HepG2 (cell line): ENCODE results near the gene NDOR1. TPM values are rescaled to one million over a fixed set of nuclear protein-coding genes. Genes with fewer than 3 reads are reported as not detected.

ENCODE experiments used
- ESRRA ChIP-seq: sonication (generic); formaldehyde crosslinking; IDR thresholded peaks from 2 replicates; pipeline ENCODE4 v1.5.1; 2020; ENCODE audit warnings: mild to moderate bottlenecking, low read depth, missing genetic modification reagents
- FOXO1 ChIP-seq: sonication (generic); formaldehyde crosslinking; IDR thresholded peaks from 2 replicates; pipeline ENCODE4 v1.4.0; 2020; ENCODE audit warnings: missing genetic modification reagents
- GATA4 ChIP-seq: sonication (generic); IDR thresholded peaks from 2 replicates; pipeline ENCODE4 v1.6.1; 2016; ENCODE audit warnings: antibody characterized with exemption, low read depth, borderline replicate concordance
- NR2C2 ChIP-seq: sonication (generic); formaldehyde crosslinking; IDR thresholded peaks from 2 replicates; pipeline ENCODE4 v1.4.0; 2020; ENCODE audit warnings: missing genetic modification reagents, mild to moderate bottlenecking, moderate library complexity, borderline replicate concordance
- PHF21A ChIP-seq: sonication (generic); formaldehyde crosslinking; IDR thresholded peaks from 2 replicates; pipeline ENCODE4 v1.5.0; 2020; ENCODE audit warnings: mild to moderate bottlenecking, missing genetic modification reagents
- SIN3B ChIP-seq: fragments of 150-350 bp; IDR thresholded peaks from 2 replicates; pipeline ENCODE4 v1.6.1; 2014; ENCODE audit warnings: low read length
- ZFP90 ChIP-seq: sonication (generic); formaldehyde crosslinking; IDR thresholded peaks from 2 replicates; pipeline ENCODE4 v1.8.0; 2022; ENCODE audit warnings: missing genetic modification reagents, mild to moderate bottlenecking, inconsistent platforms, borderline replicate concordance
- ZMYM4 ChIP-seq: sonication (generic); formaldehyde crosslinking; IDR thresholded peaks from 2 replicates; pipeline ENCODE4 v1.8.1; 2023; ENCODE audit warnings: mild to moderate bottlenecking, missing genetic modification reagents
- ZNF10 ChIP-seq: sonication (generic); formaldehyde crosslinking; IDR thresholded peaks from 2 replicates; pipeline ENCODE4 v1.4.0; 2020; ENCODE audit warnings: mild to moderate bottlenecking, low read depth, missing genetic modification reagents, borderline replicate concordance
- ZNF432 ChIP-seq: sonication (generic); formaldehyde crosslinking; IDR thresholded peaks from 2 replicates; pipeline ENCODE4 v1.5.0; 2020; ENCODE audit warnings: missing genetic modification reagents, mild to moderate bottlenecking, borderline replicate concordance
- ZNF781 ChIP-seq: sonication (generic); formaldehyde crosslinking; IDR thresholded peaks from 2 replicates; pipeline ENCODE4 v1.5.1; 2020; ENCODE audit warnings: borderline replicate concordance, mild to moderate bottlenecking, missing genetic modification reagents; ENCODE audit errors: not compliant biosample characterization
- polyA plus RNA-seq, 8 experiments: library from polyadenylated mRNA; depleted of rRNA in 3 of 8; stranded (reverse) in 7 of 8; unstranded in 1 of 8; fragments of >200 nt; fragmentation: Illumina TruSeq in 4 of 8; extraction: Trizol in 4 of 8; gene quantifications; 2 replicates each; pipeline versions ENCODE4 v1.2.1 to v1.2.3, GENCODE V29; 2011 to 2016; ENCODE audit warnings: low read depth in 4 of 8, missing spikeins in 1 of 8, mixed read lengths in 1 of 8; ENCODE audit not compliant: insufficient read depth in 1 of 8
- total RNA-seq, 5 experiments: library from RNA; depleted of rRNA; stranded (reverse); fragments of >200 nt; fragmentation: Illumina TruSeq; extraction: Trizol; gene quantifications; 2 replicates each; pipeline ENCODE4 v1.2.3, GENCODE V29; 2016; ENCODE audit warnings: low read depth in 1 of 5
- TF ChIP-seq, protein P1 (sequence below): sonication (generic); formaldehyde crosslinking; IDR thresholded peaks from 2 replicates; pipeline ENCODE4 v1.4.0; 2020; ENCODE audit warnings: missing genetic modification reagents, borderline replicate concordance
- TF ChIP-seq, protein P2 (sequence below): IDR thresholded peaks from 2 replicates; pipeline ENCODE4 v1.6.1; 2016
- TF ChIP-seq, protein P3 (sequence below): sonication (generic); formaldehyde crosslinking; IDR thresholded peaks from 2 replicates; pipeline ENCODE4 v1.4.0; 2020; ENCODE audit warnings: missing genetic modification reagents
- TF ChIP-seq, protein P4 (sequence below): sonication (generic); formaldehyde crosslinking; IDR thresholded peaks from 2 replicates; pipeline ENCODE4 v1.4.0; 2020; ENCODE audit warnings: missing genetic modification reagents, borderline replicate concordance
- TF ChIP-seq, protein P5 (sequence below): fragments of 450-650 bp; IDR thresholded peaks from 2 replicates; pipeline ENCODE4 v1.6.1; 2017

NDOR1 gene
- total and polyA plus RNA-seq, 2 of the 13 experiments (the other 11 are each of a cell fraction or from before 2014, with no cell fraction given) = 3.6 to 8.7 TPM

DNA sequence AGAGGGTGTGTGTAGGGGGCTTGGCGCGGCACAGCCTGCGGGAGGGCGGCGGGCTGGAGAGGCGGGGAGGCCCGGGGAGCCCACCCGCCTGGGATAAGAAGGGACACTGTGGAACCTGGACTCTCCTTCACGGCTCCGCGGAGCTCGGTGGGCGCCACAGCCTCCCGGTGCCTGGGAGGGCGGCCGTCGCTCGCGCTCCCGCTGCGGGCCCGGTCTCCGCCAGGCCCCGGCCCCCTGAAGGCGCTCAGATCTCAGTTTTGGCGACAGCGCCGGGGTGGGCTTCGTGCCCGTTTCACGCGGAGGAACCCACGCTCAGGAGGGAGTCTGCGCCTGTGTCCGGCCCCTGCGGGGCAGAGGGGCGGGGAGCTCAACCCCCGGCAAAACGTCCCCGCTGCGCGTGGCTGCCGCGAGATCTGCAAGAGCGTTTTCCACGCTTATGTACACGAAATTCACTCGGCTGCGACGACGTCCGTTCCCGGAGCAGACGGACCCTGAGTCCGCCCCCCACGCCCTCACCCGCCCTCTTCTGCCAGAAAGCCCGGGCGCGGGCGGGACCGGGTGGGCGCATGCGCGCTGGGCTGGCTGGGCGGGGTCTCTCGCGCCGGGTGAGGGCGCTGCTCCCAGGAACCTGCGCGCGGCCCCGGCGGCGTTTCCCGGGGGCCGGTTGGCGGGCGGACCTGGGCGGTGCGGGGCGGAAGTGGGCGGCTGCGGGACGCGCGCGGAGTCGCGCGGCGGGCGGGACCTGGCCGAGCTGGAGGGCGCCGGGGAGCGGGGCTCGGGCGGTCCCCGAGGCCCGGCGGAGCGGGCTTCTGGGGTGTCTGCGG is 49.3 kb downstream of the NDOR1 start, which contains the start of gene NELFB (continued):
- TF ChIP-seq, protein P1, sequence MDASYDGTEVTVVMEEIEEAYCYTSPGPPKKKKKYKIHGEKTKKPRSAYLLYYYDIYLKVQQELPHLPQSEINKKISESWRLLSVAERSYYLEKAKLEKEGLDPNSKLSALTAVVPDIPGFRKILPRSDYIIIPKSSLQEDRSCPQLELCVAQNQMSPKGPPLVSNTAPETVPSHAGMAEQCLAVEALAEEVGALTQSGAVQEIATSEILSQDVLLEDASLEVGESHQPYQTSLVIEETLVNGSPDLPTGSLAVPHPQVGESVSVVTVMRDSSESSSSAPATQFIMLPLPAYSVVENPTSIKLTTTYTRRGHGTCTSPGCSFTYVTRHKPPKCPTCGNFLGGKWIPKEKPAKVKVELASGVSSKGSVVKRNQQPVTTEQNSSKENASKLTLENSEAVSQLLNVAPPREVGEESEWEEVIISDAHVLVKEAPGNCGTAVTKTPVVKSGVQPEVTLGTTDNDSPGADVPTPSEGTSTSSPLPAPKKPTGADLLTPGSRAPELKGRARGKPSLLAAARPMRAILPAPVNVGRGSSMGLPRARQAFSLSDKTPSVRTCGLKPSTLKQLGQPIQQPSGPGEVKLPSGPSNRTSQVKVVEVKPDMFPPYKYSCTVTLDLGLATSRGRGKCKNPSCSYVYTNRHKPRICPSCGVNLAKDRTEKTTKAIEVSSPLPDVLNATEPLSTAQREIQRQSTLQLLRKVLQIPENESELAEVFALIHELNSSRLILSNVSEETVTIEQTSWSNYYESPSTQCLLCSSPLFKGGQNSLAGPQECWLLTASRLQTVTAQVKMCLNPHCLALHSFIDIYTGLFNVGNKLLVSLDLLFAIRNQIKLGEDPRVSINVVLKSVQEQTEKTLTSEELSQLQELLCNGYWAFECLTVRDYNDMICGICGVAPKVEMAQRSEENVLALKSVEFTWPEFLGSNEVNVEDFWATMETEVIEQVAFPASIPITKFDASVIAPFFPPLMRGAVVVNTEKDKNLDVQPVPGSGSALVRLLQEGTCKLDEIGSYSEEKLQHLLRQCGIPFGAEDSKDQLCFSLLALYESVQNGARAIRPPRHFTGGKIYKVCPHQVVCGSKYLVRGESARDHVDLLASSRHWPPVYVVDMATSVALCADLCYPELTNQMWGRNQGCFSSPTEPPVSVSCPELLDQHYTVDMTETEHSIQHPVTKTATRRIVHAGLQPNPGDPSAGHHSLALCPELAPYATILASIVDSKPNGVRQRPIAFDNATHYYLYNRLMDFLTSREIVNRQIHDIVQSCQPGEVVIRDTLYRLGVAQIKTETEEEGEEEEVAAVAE = 0 out of 2 replicates have a peak, but pooled peaks have one; percentile 18
- 0 out of 2 replicates have a peak, but pooled peaks have one; percentile 7 for TF ChIP-seq FOXO1
- peak; percentile 78; the same call in 1 of the 2 replicates for TF ChIP-seq SIN3B
- TF ChIP-seq GATA4 = peak; percentile 46; the same call in 1 of the 2 replicates
- TF ChIP-seq, protein P2, sequence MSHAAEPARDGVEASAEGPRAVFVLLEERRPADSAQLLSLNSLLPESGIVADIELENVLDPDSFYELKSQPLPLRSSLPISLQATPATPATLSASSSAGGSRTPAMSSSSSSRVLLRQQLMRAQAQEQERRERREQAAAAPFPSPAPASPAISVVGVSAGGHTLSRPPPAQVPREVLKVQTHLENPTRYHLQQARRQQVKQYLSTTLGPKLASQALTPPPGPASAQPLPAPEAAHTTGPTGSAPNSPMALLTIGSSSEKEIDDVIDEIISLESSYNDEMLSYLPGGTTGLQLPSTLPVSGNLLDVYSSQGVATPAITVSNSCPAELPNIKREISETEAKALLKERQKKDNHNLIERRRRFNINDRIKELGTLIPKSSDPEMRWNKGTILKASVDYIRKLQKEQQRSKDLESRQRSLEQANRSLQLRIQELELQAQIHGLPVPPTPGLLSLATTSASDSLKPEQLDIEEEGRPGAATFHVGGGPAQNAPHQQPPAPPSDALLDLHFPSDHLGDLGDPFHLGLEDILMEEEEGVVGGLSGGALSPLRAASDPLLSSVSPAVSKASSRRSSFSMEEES (CRISPR knock-in tag) = no peak
- TF ChIP-seq NR2C2 (CRISPR knock-in tag) = peak; percentile 51; the same call in 1 of the 2 replicates
- peak; percentile 61; the same call in 1 of the 2 replicates for TF ChIP-seq ESRRA (CRISPR knock-in tag)
- TF ChIP-seq ZNF10 (CRISPR knock-in tag) = no peak
- TF ChIP-seq, protein P3, sequence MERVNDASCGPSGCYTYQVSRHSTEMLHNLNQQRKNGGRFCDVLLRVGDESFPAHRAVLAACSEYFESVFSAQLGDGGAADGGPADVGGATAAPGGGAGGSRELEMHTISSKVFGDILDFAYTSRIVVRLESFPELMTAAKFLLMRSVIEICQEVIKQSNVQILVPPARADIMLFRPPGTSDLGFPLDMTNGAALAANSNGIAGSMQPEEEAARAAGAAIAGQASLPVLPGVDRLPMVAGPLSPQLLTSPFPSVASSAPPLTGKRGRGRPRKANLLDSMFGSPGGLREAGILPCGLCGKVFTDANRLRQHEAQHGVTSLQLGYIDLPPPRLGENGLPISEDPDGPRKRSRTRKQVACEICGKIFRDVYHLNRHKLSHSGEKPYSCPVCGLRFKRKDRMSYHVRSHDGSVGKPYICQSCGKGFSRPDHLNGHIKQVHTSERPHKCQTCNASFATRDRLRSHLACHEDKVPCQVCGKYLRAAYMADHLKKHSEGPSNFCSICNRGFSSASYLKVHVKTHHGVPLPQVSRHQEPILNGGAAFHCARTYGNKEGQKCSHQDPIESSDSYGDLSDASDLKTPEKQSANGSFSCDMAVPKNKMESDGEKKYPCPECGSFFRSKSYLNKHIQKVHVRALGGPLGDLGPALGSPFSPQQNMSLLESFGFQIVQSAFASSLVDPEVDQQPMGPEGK (CRISPR knock-in tag) = 0 out of 2 replicates have a peak, but pooled peaks have one; percentile 58
- TF ChIP-seq ZNF432 (CRISPR knock-in tag) = no peak
- 0 out of 2 replicates have a peak, but pooled peaks have one; percentile 38 for TF ChIP-seq PHF21A (CRISPR knock-in tag)
- TF ChIP-seq ZMYM4 (CRISPR knock-in tag) = peak; percentile 29; the same call in 1 of the 2 replicates
- TF ChIP-seq, protein P4, sequence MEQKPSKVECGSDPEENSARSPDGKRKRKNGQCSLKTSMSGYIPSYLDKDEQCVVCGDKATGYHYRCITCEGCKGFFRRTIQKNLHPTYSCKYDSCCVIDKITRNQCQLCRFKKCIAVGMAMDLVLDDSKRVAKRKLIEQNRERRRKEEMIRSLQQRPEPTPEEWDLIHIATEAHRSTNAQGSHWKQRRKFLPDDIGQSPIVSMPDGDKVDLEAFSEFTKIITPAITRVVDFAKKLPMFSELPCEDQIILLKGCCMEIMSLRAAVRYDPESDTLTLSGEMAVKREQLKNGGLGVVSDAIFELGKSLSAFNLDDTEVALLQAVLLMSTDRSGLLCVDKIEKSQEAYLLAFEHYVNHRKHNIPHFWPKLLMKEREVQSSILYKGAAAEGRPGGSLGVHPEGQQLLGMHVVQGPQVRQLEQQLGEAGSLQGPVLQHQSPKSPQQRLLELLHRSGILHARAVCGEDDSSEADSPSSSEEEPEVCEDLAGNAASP (CRISPR knock-in tag) = 0 out of 2 replicates have a peak, but pooled peaks have one; percentile 4
- TF ChIP-seq, protein P5, sequence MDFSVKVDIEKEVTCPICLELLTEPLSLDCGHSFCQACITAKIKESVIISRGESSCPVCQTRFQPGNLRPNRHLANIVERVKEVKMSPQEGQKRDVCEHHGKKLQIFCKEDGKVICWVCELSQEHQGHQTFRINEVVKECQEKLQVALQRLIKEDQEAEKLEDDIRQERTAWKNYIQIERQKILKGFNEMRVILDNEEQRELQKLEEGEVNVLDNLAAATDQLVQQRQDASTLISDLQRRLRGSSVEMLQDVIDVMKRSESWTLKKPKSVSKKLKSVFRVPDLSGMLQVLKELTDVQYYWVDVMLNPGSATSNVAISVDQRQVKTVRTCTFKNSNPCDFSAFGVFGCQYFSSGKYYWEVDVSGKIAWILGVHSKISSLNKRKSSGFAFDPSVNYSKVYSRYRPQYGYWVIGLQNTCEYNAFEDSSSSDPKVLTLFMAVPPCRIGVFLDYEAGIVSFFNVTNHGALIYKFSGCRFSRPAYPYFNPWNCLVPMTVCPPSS = no peak
- peak; percentile 28 for TF ChIP-seq ZNF781
- TF ChIP-seq ZFP90 = peak; percentile 53; the same call in 1 of the 2 replicates
